Measurements from ENCODE around the gene SEMA4D. TPM values are rescaled to one million over a fixed set of nuclear protein-coding genes. Genes with fewer than 3 reads are reported as not detected.
A peak's percentile ranks its signal among the peaks of the same experiment; 100 is the strongest.

Gene SEMA4D
- total and polyA plus RNA-seq, 2 of the 13 experiments (the other 11 are each of a cell fraction or from before 2014, with no cell fraction given): 0.13 to 0.16 TPM

GRCh38 chr9:89311346-89312221 is 186.3 kb downstream of the SEMA4D start (continued):
- TF ChIP-seq MNT (IDR thresholded peaks at IDR 0.05): no peak
- no peak for TF ChIP-seq ZFP36L2 (CRISPR knock-in tag; IDR thresholded peaks at IDR 0.05)
- no peak for TF ChIP-seq ZNF557 (CRISPR knock-in tag; IDR thresholded peaks at IDR 0.05)
- no peak for TF ChIP-seq KAT7 (CRISPR knock-in tag; IDR thresholded peaks at IDR 0.05; ENCODE audit: borderline replicate concordance)
- TF ChIP-seq ETV5 (CRISPR knock-in tag; IDR thresholded peaks at IDR 0.05; ENCODE audit: borderline replicate concordance): no peak
- no peak for TF ChIP-seq ATF6 (CRISPR knock-in tag; conservative IDR thresholded peaks at IDR 0.05)
- peak; percentile 92 for TF ChIP-seq AGO2 (optimal IDR thresholded peaks at IDR 0.05; ENCODE audit: low read depth, low read length)
- no peak for TF ChIP-seq NR1H2 (CRISPR knock-in tag; IDR thresholded peaks at IDR 0.05; ENCODE audit: borderline replicate concordance, low read depth)
- TF ChIP-seq RBFOX2 (IDR thresholded peaks at IDR 0.05; ENCODE audit: low read depth, low read length): peak; percentile 33
- TF ChIP-seq ISL2 (CRISPR knock-in tag; IDR thresholded peaks at IDR 0.05): no peak
- TF ChIP-seq HNF1A (IDR thresholded peaks at IDR 0.05; ENCODE audit: low read depth): no peak
- no peak for TF ChIP-seq HNF1A (CRISPR knock-in tag; IDR thresholded peaks at IDR 0.05; ENCODE audit: borderline replicate concordance)
- TF ChIP-seq ZFP1 (CRISPR knock-in tag; IDR thresholded peaks at IDR 0.05): no peak
- TF ChIP-seq HNRNPLL (IDR thresholded peaks at IDR 0.05; ENCODE audit: low read depth, low read length, poor library complexity, severe bottlenecking): no peak
- no peak for TF ChIP-seq ZNF20 (CRISPR knock-in tag; IDR thresholded peaks at IDR 0.05)
- peak; percentile 28 for TF ChIP-seq RBM22 (optimal IDR thresholded peaks at IDR 0.05; ENCODE audit: low read length)
- no peak for TF ChIP-seq HMGXB4 (CRISPR knock-in tag; IDR thresholded peaks at IDR 0.05; ENCODE audit: borderline replicate concordance in 1 of 2, low read depth in 1 of 2)
- no peak for TF ChIP-seq U2AF1 (optimal IDR thresholded peaks at IDR 0.05; ENCODE audit: low read depth, low read length)
- TF ChIP-seq SP2 (CRISPR knock-in tag; IDR thresholded peaks at IDR 0.05): no peak
- TF ChIP-seq KLF16 (CRISPR knock-in tag; IDR thresholded peaks at IDR 0.05): no peak
